Ishikawa (cell line): Measurements from ENCODE around the gene UTS2R.

Experiments
- CEBPB ChIP-seq: IDR thresholded peaks from 2 replicates; pipeline ENCODE4 v1.6.1; 2012
- CREB1 ChIP-seq: IDR thresholded peaks from 2 replicates; pipeline ENCODE4 v1.6.1; 2012; ENCODE audit warnings: low read depth
- EGR1 ChIP-seq: IDR thresholded peaks from 2 replicates; pipeline ENCODE4 v1.6.1; 2012
- EP300 ChIP-seq: IDR thresholded peaks from 2 replicates; pipeline ENCODE4 v1.6.1; 2012; ENCODE audit warnings: borderline replicate concordance
- REST ChIP-seq: IDR thresholded peaks from 2 replicates; pipeline ENCODE4 v1.6.1; 2012; ENCODE audit warnings: low read depth, mild to moderate bottlenecking
- TCF12 ChIP-seq: IDR thresholded peaks from 2 replicates; pipeline ENCODE4 v1.6.1; 2012; ENCODE audit warnings: low read depth
- YY1 ChIP-seq: IDR thresholded peaks from 2 replicates; pipeline ENCODE4 v1.6.1; 2012; ENCODE audit warnings: low read depth
- ZBTB7A ChIP-seq: IDR thresholded peaks from 2 replicates; pipeline ENCODE4 v1.6.1; 2012; ENCODE audit warnings: low read depth

- TF ChIP-seq ZBTB7A = no peak
- no peak for TF ChIP-seq CREB1
- no peak for TF ChIP-seq REST
- no peak for TF ChIP-seq CEBPB
- no peak for TF ChIP-seq EP300
- no peak for TF ChIP-seq TCF12
- no peak for TF ChIP-seq YY1
- no peak for TF ChIP-seq EGR1
Measured at GRCh38 chr17:82416264-82416663, 44.7 kb downstream of the UTS2R start.
